ENCODE results near the gene CDKN2AIP.

Gene CDKN2AIP

DNA sequence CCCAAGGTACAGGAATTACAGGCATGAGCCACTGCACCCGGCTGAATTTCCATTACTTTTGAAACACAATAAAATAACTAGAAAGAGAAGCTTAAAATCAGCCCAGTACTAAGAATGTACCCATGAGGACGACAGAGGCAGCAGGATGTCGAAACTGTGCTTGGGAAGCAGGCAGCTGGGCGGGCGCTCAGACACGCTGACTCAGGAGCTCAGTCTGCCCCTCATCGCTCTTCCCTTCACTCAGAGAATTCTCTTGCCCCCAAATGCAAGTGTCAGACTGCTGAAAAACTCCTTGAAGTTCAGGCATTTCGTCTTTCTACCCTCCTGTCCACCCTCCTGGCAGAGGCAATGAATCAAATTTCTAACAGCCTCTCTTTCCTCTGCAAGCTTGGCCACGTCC lies 41.0 kb upstream of the CDKN2AIP start:
- Histone ChIP-seq H3K9me3 (ENCODE audit: control insufficient read depth in 1 of 2, low read length in 2 of 2) (no peaks in the 10 kb centered on the region), H3K27me3 (ENCODE audit: low read depth, low read length) (no peaks in the 10 kb centered on the region), H3K4me1 (ENCODE audit: control insufficient read depth in 1 of 2, insufficient read depth in 2 of 2, low read length in 2 of 2) (peaks cover 0 to 4% of the 10 kb centered on the region in 2 donors), H3K36me3 (ENCODE audit: control insufficient read depth in 1 of 2, insufficient read depth in 2 of 2, low read length in 2 of 2) (no peaks in the 10 kb centered on the region), H3K4me3 (ENCODE audit: low read depth in 1 of 2, low read length in 2 of 2) (no peak overlapping the region), H3K27ac (ENCODE audit: low read length) (no peak overlapping the region)

DNA sequence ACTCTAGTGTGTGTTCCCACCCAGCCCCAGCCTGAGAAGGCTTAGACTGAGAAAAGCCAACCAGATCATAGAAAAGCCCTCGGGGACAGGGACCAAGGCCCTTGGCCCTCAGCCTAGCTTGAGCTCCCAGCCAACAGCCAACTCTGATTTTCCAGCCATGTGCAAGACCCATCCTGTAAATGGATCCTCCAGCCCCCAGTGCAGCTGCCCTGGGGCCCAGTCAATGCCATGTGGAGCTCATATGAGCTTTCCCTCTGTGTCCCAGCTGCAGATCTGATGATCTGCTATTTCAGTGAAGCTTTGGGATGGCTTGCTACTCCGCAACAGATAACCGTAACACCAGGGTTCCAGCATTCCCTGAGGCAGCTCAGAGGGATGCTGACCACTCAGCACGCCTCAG lies 40.5 kb upstream of the CDKN2AIP start:
- Histone ChIP-seq H3K4me3 (ENCODE audit: low read depth in 1 of 2, low read length in 2 of 2) (no peak overlapping the region), H3K4me1 (ENCODE audit: control insufficient read depth in 1 of 2, insufficient read depth in 2 of 2, low read length in 2 of 2) (peaks cover 0 to 5% of the 10 kb centered on the region in 2 donors), H3K9me3 (ENCODE audit: control insufficient read depth in 1 of 2, low read length in 2 of 2) (no peaks in the 10 kb centered on the region), H3K36me3 (ENCODE audit: control insufficient read depth in 1 of 2, insufficient read depth in 2 of 2, low read length in 2 of 2) (no peaks in the 10 kb centered on the region), H3K27ac (ENCODE audit: low read length) (no peak overlapping the region), H3K27me3 (ENCODE audit: low read depth, low read length) (no peaks in the 10 kb centered on the region)

DNA sequence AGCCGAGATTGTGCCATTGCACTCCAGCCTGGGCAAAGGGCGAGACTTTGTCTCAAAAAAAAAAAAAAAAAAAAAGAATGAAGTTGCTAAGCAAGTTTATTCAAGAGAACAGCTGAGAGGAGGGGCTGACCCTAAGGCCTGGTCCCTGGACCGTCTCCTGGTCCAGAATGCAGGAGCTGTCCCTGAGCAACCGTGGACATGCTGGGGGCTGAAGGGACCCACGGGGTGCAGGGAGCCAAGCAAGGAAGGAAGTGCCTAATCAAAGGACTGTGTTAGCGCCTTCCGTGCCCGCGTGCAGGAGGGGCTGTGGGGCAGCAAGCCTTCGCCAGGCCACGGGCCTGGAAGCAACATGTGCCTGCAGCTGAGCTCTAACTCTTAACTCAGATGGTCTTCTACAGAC lies 39.1 kb upstream of the CDKN2AIP start:
- H3K9me3 ChIP-seq (ENCODE audit: control insufficient read depth in 1 of 2, low read length in 2 of 2), result no peaks in the 10 kb centered on the region
- H3K4me1 ChIP-seq (ENCODE audit: control insufficient read depth in 1 of 2, insufficient read depth in 2 of 2, low read length in 2 of 2), result peaks cover 0 to 5% of the 10 kb centered on the region in 2 donors
- no peak overlapping the region for H3K27ac ChIP-seq (ENCODE audit: low read length)
- H3K27me3 ChIP-seq (ENCODE audit: low read depth, low read length), result no peaks in the 10 kb centered on the region
- no peak overlapping the region for H3K4me3 ChIP-seq (ENCODE audit: low read depth in 1 of 2, low read length in 2 of 2)
- H3K36me3 ChIP-seq (ENCODE audit: control insufficient read depth in 1 of 2, insufficient read depth in 2 of 2, low read length in 2 of 2), result no peaks in the 10 kb centered on the region

DNA sequence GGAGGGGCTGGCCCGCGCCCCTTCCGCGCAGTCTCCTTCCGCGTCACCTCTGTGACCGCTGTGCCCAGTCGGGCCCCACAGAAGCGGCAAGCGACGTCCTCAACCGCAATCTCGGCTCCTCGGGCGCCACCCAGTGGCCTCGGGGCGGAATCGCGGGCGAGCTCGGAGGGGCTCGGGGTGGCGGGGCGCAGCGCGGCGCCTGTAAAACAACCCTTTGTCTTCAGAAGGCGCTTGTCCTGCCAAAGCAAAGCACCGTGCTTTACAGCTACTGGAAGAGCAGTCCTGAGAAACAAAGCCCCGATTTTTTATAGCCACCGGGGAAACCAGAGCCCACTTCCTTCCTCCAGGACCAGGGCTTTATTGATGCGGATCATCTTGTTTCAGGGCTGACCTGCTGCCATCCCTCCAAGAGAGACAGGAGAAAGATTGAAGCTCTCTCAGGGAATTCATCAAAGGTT lies 37.3 kb upstream of the CDKN2AIP start:
- peak overlapping the region; percentile 77 for H3K27ac ChIP-seq (ENCODE audit: low read length)
- no peaks in the 10 kb centered on the region for H3K9me3 ChIP-seq (ENCODE audit: control insufficient read depth in 1 of 2, low read length in 2 of 2)
- H3K4me1 ChIP-seq (ENCODE audit: control insufficient read depth in 1 of 2, insufficient read depth in 2 of 2, low read length in 2 of 2), result peaks cover 0 to 5% of the 10 kb centered on the region in 2 donors
- H3K4me3 ChIP-seq (ENCODE audit: low read depth in 1 of 2, low read length in 2 of 2), result peak overlapping the region; percentile 66 to 87
- H3K27me3 ChIP-seq (ENCODE audit: low read depth, low read length), result no peaks in the 10 kb centered on the region
- no peaks in the 10 kb centered on the region for H3K36me3 ChIP-seq (ENCODE audit: control insufficient read depth in 1 of 2, insufficient read depth in 2 of 2, low read length in 2 of 2)

DNA sequence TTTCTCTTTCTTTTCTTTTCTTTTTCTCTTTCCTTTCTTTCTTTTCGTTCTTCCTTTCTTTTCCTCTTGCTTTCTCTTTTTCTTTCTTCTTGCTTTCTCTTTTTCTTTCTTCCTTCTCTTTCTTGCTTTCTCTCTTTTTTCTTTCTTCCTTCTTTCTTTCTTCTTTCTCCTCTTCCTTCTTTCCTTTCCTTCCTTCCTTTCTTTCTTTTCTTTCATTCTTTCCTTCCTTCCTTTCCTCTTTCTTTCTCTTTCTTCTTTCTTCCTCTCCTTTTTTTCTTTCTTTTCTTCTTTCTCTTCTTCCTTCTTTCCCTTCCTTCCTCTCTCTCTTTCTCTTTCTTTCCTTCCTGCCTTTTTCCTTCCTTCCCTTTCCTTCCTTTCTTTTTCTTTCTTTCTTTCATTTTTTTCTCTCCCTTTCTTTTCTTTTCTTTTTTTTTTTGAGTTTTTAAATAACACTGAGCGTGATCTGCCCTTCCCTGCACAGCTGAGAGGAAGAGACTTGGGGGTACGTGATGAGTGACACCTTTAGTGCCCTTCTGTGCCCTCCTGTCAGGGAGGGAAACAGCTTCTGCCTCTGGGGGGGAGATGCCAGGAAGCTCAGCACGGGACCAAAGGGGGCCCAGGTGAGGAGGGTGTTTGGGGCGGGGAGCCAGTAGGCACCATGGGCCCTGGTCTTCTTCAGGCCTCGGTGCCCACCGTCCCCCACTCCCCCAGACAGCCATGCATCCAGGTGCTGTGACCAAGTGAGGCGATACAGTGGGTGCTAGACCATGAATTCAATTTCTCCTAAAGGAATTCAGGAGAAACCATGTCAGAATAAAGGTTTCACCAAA lies 36.6 kb upstream of the CDKN2AIP start:
- Histone ChIP-seq H3K27ac (ENCODE audit: low read length) (peak overlapping the region; percentile 77), H3K27me3 (ENCODE audit: low read depth, low read length) (no peaks in the 10 kb centered on the region), H3K36me3 (ENCODE audit: control insufficient read depth in 1 of 2, insufficient read depth in 2 of 2, low read length in 2 of 2) (no peaks in the 10 kb centered on the region), H3K4me1 (ENCODE audit: control insufficient read depth in 1 of 2, insufficient read depth in 2 of 2, low read length in 2 of 2) (peaks cover 0 to 5% of the 10 kb centered on the region in 2 donors), H3K9me3 (ENCODE audit: control insufficient read depth in 1 of 2, low read length in 2 of 2) (no peaks in the 10 kb centered on the region), H3K4me3 (ENCODE audit: low read depth in 1 of 2, low read length in 2 of 2) (peak overlapping the region; percentile 66 to 87)

DNA sequence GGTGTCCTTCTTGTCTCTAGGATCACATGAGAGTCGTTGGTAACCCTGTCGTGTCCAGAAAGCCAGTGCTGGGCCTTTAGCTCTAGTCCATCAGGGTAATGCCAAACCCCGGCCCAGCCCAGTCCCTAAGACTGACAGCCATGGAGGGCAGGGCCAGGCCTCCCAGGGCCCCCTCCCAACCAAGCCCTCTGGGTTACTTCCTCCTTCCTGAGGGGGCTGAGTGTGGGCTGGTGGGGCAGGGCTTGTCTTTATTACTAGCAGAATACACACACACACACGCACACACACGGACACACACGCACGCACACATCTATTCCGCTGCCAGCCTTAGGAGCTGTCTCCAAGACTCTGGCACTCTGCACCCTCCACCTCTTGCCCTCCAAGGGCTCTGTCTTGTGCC lies 35.6 kb upstream of the CDKN2AIP start:
- Histone ChIP-seq H3K36me3 (ENCODE audit: control insufficient read depth in 1 of 2, insufficient read depth in 2 of 2, low read length in 2 of 2) (no peaks in the 10 kb centered on the region), H3K4me1 (ENCODE audit: control insufficient read depth in 1 of 2, insufficient read depth in 2 of 2, low read length in 2 of 2) (peaks cover 0 to 5% of the 10 kb centered on the region in 2 donors), H3K9me3 (ENCODE audit: control insufficient read depth in 1 of 2, low read length in 2 of 2) (no peaks in the 10 kb centered on the region), H3K4me3 (ENCODE audit: low read depth in 1 of 2, low read length in 2 of 2) (no peak overlapping the region), H3K27ac (ENCODE audit: low read length) (peak overlapping the region; percentile 20), H3K27me3 (ENCODE audit: low read depth, low read length) (no peaks in the 10 kb centered on the region)

DNA sequence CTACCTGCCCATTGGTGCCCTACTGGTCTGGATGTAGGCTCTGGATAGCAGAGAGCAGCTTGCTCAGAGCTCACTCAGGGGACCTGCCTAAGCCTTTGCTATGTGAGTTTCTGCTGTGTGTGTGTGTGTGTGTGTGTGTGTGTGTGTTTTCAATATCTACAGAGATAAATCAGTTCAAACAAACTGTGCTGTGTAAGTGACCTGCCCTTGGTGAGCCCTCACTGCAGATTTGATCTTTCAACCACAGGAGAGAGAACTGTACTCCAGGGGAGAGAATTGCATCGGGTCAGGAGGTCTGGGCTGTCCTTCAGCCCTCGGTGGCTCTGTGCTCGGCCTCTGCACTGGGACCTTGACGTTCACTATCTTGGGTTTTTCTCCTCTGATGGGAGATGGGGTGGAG lies 35.0 kb upstream of the CDKN2AIP start:
- Histone ChIP-seq H3K27ac (ENCODE audit: low read length) (peak overlapping the region; percentile 20), H3K4me3 (ENCODE audit: low read depth in 1 of 2, low read length in 2 of 2) (no peak overlapping the region), H3K9me3 (ENCODE audit: control insufficient read depth in 1 of 2, low read length in 2 of 2) (no peaks in the 10 kb centered on the region), H3K27me3 (ENCODE audit: low read depth, low read length) (no peaks in the 10 kb centered on the region), H3K4me1 (ENCODE audit: control insufficient read depth in 1 of 2, insufficient read depth in 2 of 2, low read length in 2 of 2) (peaks cover 0 to 5% of the 10 kb centered on the region in 2 donors), H3K36me3 (ENCODE audit: control insufficient read depth in 1 of 2, insufficient read depth in 2 of 2, low read length in 2 of 2) (no peaks in the 10 kb centered on the region)

DNA sequence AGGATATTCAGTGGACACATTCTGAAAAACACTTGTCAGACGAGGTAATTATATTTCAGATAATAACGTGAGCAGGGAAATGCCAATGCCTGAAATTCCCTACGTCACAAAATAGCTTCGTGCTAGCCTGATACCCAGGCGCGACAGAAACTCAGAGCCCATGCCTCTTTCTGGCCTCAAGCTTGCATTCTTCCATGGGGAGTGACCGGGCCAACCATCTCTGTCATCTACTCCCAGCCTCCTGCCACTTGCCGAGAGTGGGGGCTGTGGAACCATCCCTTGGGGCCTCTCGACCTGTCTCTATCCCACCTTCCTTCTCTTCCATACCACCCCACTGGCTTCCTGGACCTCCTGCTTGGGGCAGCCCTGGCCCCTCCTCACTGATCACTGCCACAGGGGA lies 34.5 kb upstream of the CDKN2AIP start:
- Histone ChIP-seq H3K27ac (ENCODE audit: low read length) (no peak overlapping the region), H3K9me3 (ENCODE audit: control insufficient read depth in 1 of 2, low read length in 2 of 2) (no peaks in the 10 kb centered on the region), H3K4me1 (ENCODE audit: control insufficient read depth in 1 of 2, insufficient read depth in 2 of 2, low read length in 2 of 2) (peaks cover 0 to 5% of the 10 kb centered on the region in 2 donors), H3K27me3 (ENCODE audit: low read depth, low read length) (no peaks in the 10 kb centered on the region), H3K4me3 (ENCODE audit: low read depth in 1 of 2, low read length in 2 of 2) (no peak overlapping the region), H3K36me3 (ENCODE audit: control insufficient read depth in 1 of 2, insufficient read depth in 2 of 2, low read length in 2 of 2) (no peaks in the 10 kb centered on the region)

DNA sequence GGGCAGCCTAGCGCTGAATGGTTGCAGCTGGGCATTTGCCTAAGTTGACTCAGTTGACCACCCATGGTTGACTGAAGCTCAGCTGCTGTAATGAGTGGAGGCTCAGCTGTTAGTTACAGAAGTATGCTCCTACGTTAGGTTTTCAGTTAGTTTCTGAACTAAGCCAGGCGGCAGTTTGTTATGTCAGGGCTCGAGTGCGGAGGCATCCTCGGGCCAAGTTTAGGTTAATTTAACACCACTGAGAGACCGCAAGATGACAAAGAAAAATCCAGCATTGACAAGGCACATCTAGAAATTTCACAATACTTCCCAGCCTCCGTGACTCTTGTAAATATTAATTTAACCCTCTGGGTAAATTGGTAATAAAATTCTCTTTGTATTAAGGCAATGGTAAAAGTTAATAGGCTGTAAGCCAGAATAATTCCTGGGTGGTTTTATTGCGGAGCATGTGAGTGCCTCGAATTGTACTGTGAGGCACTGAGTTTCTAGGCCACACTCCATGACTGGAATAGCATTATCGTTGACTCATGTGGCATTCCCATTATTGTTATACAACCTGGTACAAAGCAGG lies 33.1 kb upstream of the CDKN2AIP start:
- no peaks in the 10 kb centered on the region for H3K27me3 ChIP-seq (ENCODE audit: low read depth, low read length)
- peaks cover 0 to 5% of the 10 kb centered on the region in 2 donors for H3K4me1 ChIP-seq (ENCODE audit: control insufficient read depth in 1 of 2, insufficient read depth in 2 of 2, low read length in 2 of 2)
- no peaks in the 10 kb centered on the region for H3K9me3 ChIP-seq (ENCODE audit: control insufficient read depth in 1 of 2, low read length in 2 of 2)
- no peaks in the 10 kb centered on the region for H3K36me3 ChIP-seq (ENCODE audit: control insufficient read depth in 1 of 2, insufficient read depth in 2 of 2, low read length in 2 of 2)
- no peak overlapping the region for H3K27ac ChIP-seq (ENCODE audit: low read length)
- H3K4me3 ChIP-seq (ENCODE audit: low read depth in 1 of 2, low read length in 2 of 2), result no peak overlapping the region

DNA sequence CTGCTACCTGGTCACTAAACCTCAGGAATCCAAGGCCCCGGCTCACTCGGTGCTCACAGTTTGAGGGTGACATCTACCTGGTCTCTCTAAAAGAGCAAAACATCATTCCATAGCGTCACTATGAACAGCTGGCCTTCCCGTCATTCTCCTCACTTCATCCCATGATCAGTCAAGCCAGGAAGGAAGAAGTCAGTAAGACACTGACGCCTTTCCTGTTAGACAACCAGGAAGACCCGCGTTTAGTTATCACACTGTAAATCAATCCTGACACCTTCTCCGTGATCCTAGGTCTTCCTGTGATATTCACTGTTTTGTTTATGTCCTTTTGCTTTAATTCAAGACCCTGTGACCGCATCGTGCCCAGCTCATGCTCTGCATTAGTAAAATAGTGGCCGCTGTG lies 31.6 kb upstream of the CDKN2AIP start:
- Histone ChIP-seq H3K4me1 (ENCODE audit: control insufficient read depth in 1 of 2, insufficient read depth in 2 of 2, low read length in 2 of 2) (peaks cover 0 to 5% of the 10 kb centered on the region in 2 donors), H3K4me3 (ENCODE audit: low read depth in 1 of 2, low read length in 2 of 2) (no peak overlapping the region), H3K27me3 (ENCODE audit: low read depth, low read length) (no peaks in the 10 kb centered on the region), H3K9me3 (ENCODE audit: control insufficient read depth in 1 of 2, low read length in 2 of 2) (no peaks in the 10 kb centered on the region), H3K27ac (ENCODE audit: low read length) (no peak overlapping the region), H3K36me3 (ENCODE audit: control insufficient read depth in 1 of 2, insufficient read depth in 2 of 2, low read length in 2 of 2) (no peaks in the 10 kb centered on the region)

DNA sequence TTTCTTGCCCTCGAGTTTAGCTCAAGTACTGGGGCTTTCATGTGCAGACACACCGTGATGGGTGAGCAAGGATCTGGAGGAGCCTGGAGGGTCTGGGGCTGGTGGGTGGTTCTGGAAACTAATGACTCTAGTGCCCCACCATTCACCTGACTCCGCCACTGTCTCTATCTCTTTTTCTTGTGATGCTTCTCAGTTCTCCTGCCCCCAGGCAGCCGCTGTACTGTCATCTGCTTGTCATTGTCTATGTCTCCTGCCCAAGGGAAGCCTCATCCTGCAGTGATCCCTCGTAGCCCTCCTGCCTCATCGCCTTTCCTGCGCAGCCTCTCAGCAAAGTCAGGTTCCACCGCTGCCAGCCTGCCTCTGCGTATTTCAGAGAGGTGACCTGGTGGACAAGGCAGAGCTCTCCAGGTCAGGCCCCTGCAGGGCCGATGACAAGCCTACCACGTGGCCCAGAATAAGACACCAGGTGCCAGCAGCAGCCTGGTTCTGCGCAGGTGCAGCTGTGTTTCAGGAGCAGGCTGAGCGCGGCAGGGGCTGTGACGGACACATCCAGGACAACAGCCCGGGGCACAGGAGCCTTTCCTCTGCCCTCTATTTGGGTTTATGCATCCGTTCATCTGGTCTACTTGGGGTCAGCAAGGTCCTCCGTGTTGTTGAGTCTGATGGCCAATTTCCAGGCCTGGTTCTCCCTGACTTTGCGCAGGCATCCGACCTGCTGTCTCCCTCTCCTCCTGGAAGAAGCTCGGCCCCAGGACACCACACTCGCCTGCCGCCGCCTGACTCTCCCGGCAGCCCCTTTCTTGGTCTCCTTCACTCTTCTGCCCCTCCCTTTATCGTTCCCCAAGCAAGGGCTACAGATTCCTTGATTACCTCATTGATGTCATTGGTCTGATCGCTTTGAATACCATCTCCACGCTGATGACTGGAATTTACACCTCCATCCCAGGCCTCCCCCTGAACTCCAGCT lies 30.9 kb upstream of the CDKN2AIP start:
- no peaks in the 10 kb centered on the region for H3K27me3 ChIP-seq (ENCODE audit: low read depth, low read length)
- no peak overlapping the region for H3K4me3 ChIP-seq (ENCODE audit: low read depth in 1 of 2, low read length in 2 of 2)
- H3K27ac ChIP-seq (ENCODE audit: low read length), result no peak overlapping the region
- H3K36me3 ChIP-seq (ENCODE audit: control insufficient read depth in 1 of 2, insufficient read depth in 2 of 2, low read length in 2 of 2), result no peaks in the 10 kb centered on the region
- no peaks in the 10 kb centered on the region for H3K9me3 ChIP-seq (ENCODE audit: control insufficient read depth in 1 of 2, low read length in 2 of 2)
- peaks cover 0 to 1% of the 10 kb centered on the region in 2 donors for H3K4me1 ChIP-seq (ENCODE audit: control insufficient read depth in 1 of 2, insufficient read depth in 2 of 2, low read length in 2 of 2)
